ENCODE results near the gene MRPL36. TPM values are rescaled to one million over a fixed set of nuclear protein-coding genes. Genes with fewer than 3 reads are reported as not detected.

Gene MRPL36
- total and polyA plus RNA-seq, 2 of the 4 experiments (the other 2 are of a cell fraction), result 85.9 to 103 TPM

- BruUV-seq (replicated peaks), result no TSS peak
- Histone ChIP-seq H3K4me3 (ENCODE audit: insufficient read depth, low read depth, low read length) (no peak overlapping the region), H2BK20ac (ENCODE audit: low read depth, low read length) (no peak overlapping the region), H2BK15ac (ENCODE audit: low read depth, low read length) (no peak overlapping the region), H2BK120ac (ENCODE audit: low read depth, low read length) (no peak overlapping the region), H2AK5ac (ENCODE audit: low read depth, low read length) (no peak overlapping the region), H3K79me1 (ENCODE audit: low read depth in 1 of 2, low read length in 2 of 2) (no peaks in the 10 kb centered on the region), H3K23ac (ENCODE audit: low read depth, low read length) (no peak overlapping the region), H3K4me2 (ENCODE audit: low read depth, low read length) (no peak overlapping the region), H3K4ac (ENCODE audit: low read depth, low read length) (no peak overlapping the region), H3K9me3 (ENCODE audit: control insufficient read depth, insufficient read depth, low read length) (no peaks in the 10 kb centered on the region; the same call in 1 of the 2 replicates), H3K56ac (ENCODE audit: extremely low read depth, insufficient read depth, low read length) (no peak overlapping the region), H2AK9ac (replicated peaks; ENCODE audit: low read depth, low read length, poor library complexity) (no peak overlapping the region), H4K5ac (ENCODE audit: low read depth, low read length) (no peak overlapping the region), H3K27ac (ENCODE audit: insufficient read depth, low read length) (no peak overlapping the region), H3K36me3 (ENCODE audit: control insufficient read depth, insufficient read depth, low read length) (no peaks in the 10 kb centered on the region), H4K8ac (ENCODE audit: low read depth in 2 of 2, low read length in 2 of 2) (no peak overlapping the region), H3K14ac (replicated peaks; ENCODE audit: low read depth, low read length) (no peak overlapping the region), H4K91ac (ENCODE audit: insufficient read depth, low read depth, low read length) (no peak overlapping the region), H3K18ac (ENCODE audit: low read depth, low read length) (no peak overlapping the region), H4K20me1 (ENCODE audit: insufficient read depth, low read length) (no peaks in the 10 kb centered on the region; the same call in 1 of the 2 replicates), H3K9me1 (ENCODE audit: insufficient read depth, low read length) (no peaks in the 10 kb centered on the region), H3K4me1 (ENCODE audit: control insufficient read depth, insufficient read depth, low read length) (no peaks in the 10 kb centered on the region), H2BK5ac (ENCODE audit: low read depth, low read length, poor library complexity, severe bottlenecking) (no peak overlapping the region), H2AFZ (replicated peaks; ENCODE audit: low read length, poor library complexity) (no peak overlapping the region), H3K9ac (ENCODE audit: low read depth, low read length) (no peak overlapping the region), H3K27me3 (ENCODE audit: control insufficient read depth, insufficient read depth, low read length) (peaks cover 13% of the 10 kb centered on the region; the same call in 1 of the 2 replicates)
- no peak for ATAC-seq (ENCODE audit: low read depth)
- dilution Hi-C loops (cut with HindIII; ENCODE audit: low sequenced_read_pairs, unreplicated experiment) (no loop called here), intact Hi-C loops (cut with micrococcal nuclease) (no loop called here), in situ Hi-C loops (cut with MboI; ENCODE audit: low sequenced_read_pairs) (no loop called here)
- POLR2A ChIA-PET (ENCODE audit: unreplicated experiment), result no interaction called here
- CTCF ChIA-PET, result no interaction called here
- DNase-seq, result no peak
- WGBS, 2 experiments (ENCODE audit: extremely low coverage in 2 of 2, insufficient read length in 1 of 2), result 25% methylated on average over 2 of the region's 8 CpGs; no CpG with 5 or more reads in 1 of the 2 experiments
- TF ChIP-seq CEBPB (IDR thresholded peaks at IDR 0.05; ENCODE audit: low read depth, low read length) (no peak), NFE2L2 (IDR thresholded peaks at IDR 0.05; ENCODE audit: low read depth, low read length) (no peak), RCOR1 (IDR thresholded peaks at IDR 0.05; ENCODE audit: insufficient replicate concordance, low read length) (no peak), RFX5 (IDR thresholded peaks at IDR 0.05; ENCODE audit: low read depth, low read length) (no peak), ELK1 (IDR thresholded peaks at IDR 0.05; ENCODE audit: borderline replicate concordance, low read depth, low read length) (no peak), POLR2A (IDR thresholded peaks at IDR 0.05; ENCODE audit: low read depth, low read length) (no peak), MAZ (IDR thresholded peaks at IDR 0.05; ENCODE audit: borderline replicate concordance, low read depth, low read length) (no peak), FOS (IDR thresholded peaks at IDR 0.05; ENCODE audit: low read depth, low read length) (no peak), CHD1 (IDR thresholded peaks at IDR 0.05; ENCODE audit: low read depth, low read length) (no peak), MAFK (IDR thresholded peaks at IDR 0.05; ENCODE audit: low read depth, low read length) (no peak), BHLHE40 (IDR thresholded peaks at IDR 0.05; ENCODE audit: low read depth, low read length) (no peak), SMC3 (IDR thresholded peaks at IDR 0.05; ENCODE audit: low read depth, low read length) (no peak), CTCF (conservative IDR thresholded peaks at IDR 0.05; ENCODE audit: low read depth, low read length) (no peak)
These were observed 46.1 kb downstream of the MRPL36 start for GRCh38 chr5:1753490-1753889.

All from IMR-90 (cell line).